Esophagus (tissue), 2 donors: ENCODE results near the gene CCDC61. TPM values are rescaled to one million over a fixed set of nuclear protein-coding genes. Genes with fewer than 3 reads are reported as not detected.

Experiments
- H3K27ac ChIP-seq, 2 donors: one replicate each; pipeline ENCODE4 v1.5.1; 2013; ENCODE audit warnings: low read depth in 2 of 2, mild to moderate bottlenecking in 2 of 2, inconsistent platforms in 1 of 2, low read length in 1 of 2, moderate library complexity in 1 of 2
- H3K27me3 ChIP-seq, 2 donors: one replicate each; pipeline ENCODE4 v1.6.1; 2013; ENCODE audit warnings: low read length in 2 of 2, control low read depth in 1 of 2, mild to moderate bottlenecking in 1 of 2; ENCODE audit not compliant: insufficient read depth in 2 of 2, control insufficient read depth in 1 of 2
- H3K36me3 ChIP-seq, 2 donors: one replicate each; pipeline ENCODE4 v1.6.1; 2013; ENCODE audit warnings: low read length in 1 of 2; ENCODE audit not compliant: control insufficient read depth in 2 of 2, insufficient read depth in 2 of 2
- H3K4me1 ChIP-seq, 2 donors: one replicate each; pipeline ENCODE4 v1.6.1; 2013; ENCODE audit warnings: low read length in 1 of 2; ENCODE audit not compliant: control insufficient read depth in 2 of 2, insufficient read depth in 2 of 2
- H3K4me3 ChIP-seq, 2 donors: one replicate each; pipeline ENCODE4 v1.5.1; 2013; ENCODE audit warnings: low read length in 2 of 2, mild to moderate bottlenecking in 2 of 2, low read depth in 1 of 2, moderate library complexity in 1 of 2
- H3K9me3 ChIP-seq, 2 donors: one replicate each; pipeline ENCODE4 v1.6.1; 2013; ENCODE audit warnings: mild to moderate bottlenecking in 2 of 2, low read depth in 1 of 2, low read length in 1 of 2, moderate library complexity in 1 of 2; ENCODE audit not compliant: control insufficient read depth in 2 of 2, insufficient read depth in 1 of 2
- WGBS, 2 donors: extraction: QIAGEN DNeasy Blood & Tissue Kit; methylation state at CpG; one replicate each; pipeline ENCODE4 v1.1.7; 2013; 5-methylcytosine and 5-hydroxymethylcytosine counted together
- polyA plus RNA-seq, 2 donors: library from polyadenylated mRNA; stranded (reverse); fragments of 200-250 nt; gene quantifications; one replicate each; pipeline ENCODE4 v1.2.3, GENCODE V29; 2013
- donor health status: healthy with polysubstance abuse.
- donor health status: Bipolar disorder and iron deficiency.

The CCDC61 gene, protein sequence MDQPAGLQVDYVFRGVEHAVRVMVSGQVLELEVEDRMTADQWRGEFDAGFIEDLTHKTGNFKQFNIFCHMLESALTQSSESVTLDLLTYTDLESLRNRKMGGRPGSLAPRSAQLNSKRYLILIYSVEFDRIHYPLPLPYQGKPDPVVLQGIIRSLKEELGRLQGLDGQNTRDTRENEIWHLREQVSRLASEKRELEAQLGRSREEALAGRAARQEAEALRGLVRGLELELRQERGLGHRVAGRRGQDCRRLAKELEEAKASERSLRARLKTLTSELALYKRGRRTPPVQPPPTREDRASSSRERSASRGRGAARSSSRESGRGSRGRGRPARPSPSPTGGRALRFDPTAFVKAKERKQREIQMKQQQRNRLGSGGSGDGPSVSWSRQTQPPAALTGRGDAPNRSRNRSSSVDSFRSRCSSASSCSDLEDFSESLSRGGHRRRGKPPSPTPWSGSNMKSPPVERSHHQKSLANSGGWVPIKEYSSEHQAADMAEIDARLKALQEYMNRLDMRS
- 10 to 100 TPM in 1 of 2 donors, 1 to 10 TPM in 1; 8.1 to 12.3 TPM for polyA plus RNA-seq

DNA sequence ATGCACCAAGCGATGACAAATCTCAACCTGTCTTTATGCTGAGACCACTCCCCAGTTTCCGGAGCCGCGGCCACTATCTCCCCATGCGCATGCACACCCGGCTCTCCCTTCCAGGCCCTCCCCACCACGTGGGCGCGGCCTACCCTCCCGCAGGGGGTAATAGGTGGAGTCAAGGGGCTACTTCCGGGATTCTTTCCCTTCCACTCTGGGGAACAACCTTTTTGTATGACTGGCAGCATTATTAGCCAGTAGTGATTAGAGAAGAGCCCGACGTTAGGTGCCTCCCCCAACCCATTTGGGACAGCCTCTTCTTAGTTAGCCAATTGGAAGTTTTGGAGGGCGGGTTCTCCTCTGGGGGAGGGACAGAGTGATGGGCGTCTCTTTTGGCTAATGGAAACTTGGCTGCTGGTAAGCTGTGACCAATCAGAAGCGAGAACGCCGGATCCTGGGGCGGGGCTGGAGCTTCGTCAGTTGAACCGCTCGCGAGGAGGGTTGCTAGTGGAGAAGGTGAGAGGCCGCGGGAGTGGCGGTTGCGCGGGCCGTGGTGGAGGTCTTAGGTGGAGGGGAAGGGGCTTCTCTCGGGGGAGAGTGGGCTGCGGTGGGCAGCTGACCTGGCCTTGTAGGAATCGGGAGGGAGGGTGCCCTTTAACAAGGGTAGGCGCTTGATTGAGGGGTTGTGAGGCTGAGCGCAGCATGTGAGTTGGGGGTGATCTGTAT is at the start of gene CCDC61:
TSS of gene CCDC61 (plus strand) at position 470 of the 717 bp plus-strand sequence. CDS start 7,552 bp downstream, outside the sequence.
- Histone ChIP-seq H3K36me3 (peaks cover 0 to 5% of the 10 kb centered on the region in 2 donors), H3K27me3 (no peaks in the 10 kb centered on the region), H3K27ac (peak within 1 kb of the TSS; percentile 42 to 83), H3K4me1 (peaks cover 0 to 3% of the 10 kb centered on the region in 2 donors), H3K4me3 (peak within 1 kb of the TSS; percentile 77 to 83), H3K9me3 (no peaks in the 10 kb centered on the region)
- 0 to 1% methylated on average over 34 of the region's 34 CpGs for WGBS, 2 donors

DNA sequence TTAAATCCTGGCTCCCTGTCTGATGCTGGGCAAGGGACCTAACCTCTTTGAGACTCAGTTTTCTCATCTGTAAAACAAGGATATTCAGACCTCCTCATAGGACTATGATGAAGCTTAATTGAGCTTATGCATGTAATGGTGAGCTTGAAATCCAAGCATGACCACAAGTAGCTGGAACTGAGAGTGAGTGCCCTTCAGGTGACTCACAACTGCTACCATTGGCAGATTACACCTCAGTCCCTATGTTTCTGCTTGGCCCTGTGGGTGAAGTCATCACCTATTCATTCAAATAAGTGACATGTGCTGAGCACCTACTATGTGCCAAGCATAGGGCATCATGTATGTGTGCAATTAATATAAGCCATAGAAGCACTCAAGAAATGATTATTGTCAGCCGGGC is 47.3 kb upstream of the CCDC61 start:
- H3K27me3 ChIP-seq, result no peaks in the 10 kb centered on the region
- H3K4me3 ChIP-seq, result no peak overlapping the region
- H3K4me1 ChIP-seq, result peaks cover 0 to 4% of the 10 kb centered on the region in 2 donors
- H3K36me3 ChIP-seq, result no peaks in the 10 kb centered on the region
- peaks cover 0 to 5% of the 10 kb centered on the region in 2 donors for H3K9me3 ChIP-seq
- H3K27ac ChIP-seq, result no peak overlapping the region
- 95 to 97% methylated on average over 1 of the region's 1 CpG for WGBS, 2 donors

DNA sequence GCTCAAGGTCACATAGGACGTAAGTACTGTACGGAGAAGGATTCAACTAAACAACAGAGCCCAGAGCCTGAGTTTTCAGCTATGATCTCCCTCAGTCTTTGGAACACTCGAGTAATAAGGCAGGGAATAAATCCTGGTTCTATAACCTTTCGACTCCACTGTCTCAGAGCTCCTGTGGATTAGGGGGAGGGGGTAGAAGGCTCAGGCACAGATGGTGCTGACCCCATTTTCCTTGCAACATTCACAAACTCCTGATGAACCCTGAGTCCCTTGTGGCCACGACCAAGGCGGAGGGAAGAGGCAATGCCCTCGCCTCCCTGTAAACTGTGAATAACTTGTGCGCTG is 43.0 kb upstream of the CCDC61 start:
- Histone ChIP-seq H3K4me3 (no peak overlapping the region), H3K27me3 (no peaks in the 10 kb centered on the region), H3K36me3 (no peaks in the 10 kb centered on the region), H3K27ac (no peak overlapping the region), H3K9me3 (peaks cover 4 to 6% of the 10 kb centered on the region in 2 donors), H3K4me1 (peaks cover 0 to 7% of the 10 kb centered on the region in 2 donors)
- 40 to 45% methylated on average over 8 of the region's 8 CpGs for WGBS, 2 donors

DNA sequence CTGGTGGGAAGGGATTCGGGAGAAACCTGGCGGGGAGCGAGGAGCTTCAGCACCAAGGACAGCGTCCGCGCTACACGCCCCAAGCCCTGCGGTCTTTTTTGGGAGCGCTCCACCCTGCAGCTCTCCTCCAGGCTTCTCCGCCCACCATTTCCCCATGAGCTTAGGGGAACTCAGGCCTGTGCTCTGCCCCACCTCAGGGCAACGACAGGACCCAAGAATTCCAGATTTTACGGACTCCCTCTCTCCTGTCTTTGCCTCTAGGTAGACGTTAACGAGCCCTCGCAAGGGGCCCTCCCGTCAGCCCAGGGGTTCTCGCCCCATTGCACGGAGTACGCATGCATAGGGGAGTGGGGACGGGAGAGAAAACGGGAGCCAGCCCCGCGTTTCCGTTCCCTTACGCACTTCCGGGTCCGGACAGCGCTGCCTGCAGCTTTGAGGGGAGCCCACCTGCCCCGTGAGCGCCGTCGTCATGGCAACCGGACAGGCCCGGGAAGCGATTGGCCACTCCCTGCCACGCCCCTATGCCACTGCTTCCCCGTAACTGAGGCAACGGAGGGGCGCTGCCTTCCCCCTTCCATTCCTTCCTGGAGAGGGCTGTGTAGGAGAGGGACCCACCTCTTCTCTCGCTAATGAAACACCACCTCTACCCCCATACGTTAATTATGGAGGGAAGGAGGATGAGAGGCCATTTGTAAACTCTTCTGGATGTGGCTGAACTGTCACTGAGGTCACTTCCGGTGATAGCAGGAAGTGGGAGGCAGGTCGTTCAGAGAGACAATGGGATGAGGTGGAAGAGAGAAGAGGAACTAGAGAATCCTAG is 42.4 kb upstream of the CCDC61 start:
- Histone ChIP-seq H3K9me3 (peaks cover 4 to 6% of the 10 kb centered on the region in 2 donors), H3K27ac (no peak overlapping the region), H3K4me3 (peak overlapping the region in 1 of 2 donors; percentile 4), H3K27me3 (no peaks in the 10 kb centered on the region), H3K4me1 (peaks cover 0 to 7% of the 10 kb centered on the region in 2 donors), H3K36me3 (no peaks in the 10 kb centered on the region)
- 11 to 14% methylated on average over 40 to 43 of the region's 43 CpGs for WGBS, 2 donors

DNA sequence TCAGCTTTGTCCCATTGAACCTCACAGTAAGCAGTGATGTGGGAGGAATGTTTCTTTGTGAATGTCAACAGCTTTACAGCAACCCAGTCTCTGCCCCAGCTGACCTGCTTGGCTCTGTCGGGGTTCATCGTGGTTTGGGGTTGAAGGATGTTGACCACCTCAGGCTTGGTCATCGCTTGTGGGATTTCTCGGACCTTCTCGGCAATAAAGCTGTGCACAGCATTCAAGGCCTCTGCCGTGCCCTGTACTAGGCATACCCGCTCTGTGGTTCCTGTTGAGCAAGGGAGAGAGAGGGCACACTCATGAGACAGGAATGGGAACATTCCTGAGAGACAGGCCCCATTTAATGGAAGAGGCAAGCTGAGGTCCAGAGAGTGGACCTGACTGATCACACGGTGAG is 41.6 kb upstream of the CCDC61 start:
- peaks cover 0 to 11% of the 10 kb centered on the region in 2 donors for H3K4me1 ChIP-seq
- no peak overlapping the region for H3K27ac ChIP-seq
- H3K36me3 ChIP-seq, result no peaks in the 10 kb centered on the region
- no peak overlapping the region for H3K4me3 ChIP-seq
- H3K9me3 ChIP-seq, result peaks cover 4 to 10% of the 10 kb centered on the region in 2 donors
- WGBS, 2 donors, result 89 to 98% methylated on average over 8 of the region's 8 CpGs
- no peaks in the 10 kb centered on the region for H3K27me3 ChIP-seq

DNA sequence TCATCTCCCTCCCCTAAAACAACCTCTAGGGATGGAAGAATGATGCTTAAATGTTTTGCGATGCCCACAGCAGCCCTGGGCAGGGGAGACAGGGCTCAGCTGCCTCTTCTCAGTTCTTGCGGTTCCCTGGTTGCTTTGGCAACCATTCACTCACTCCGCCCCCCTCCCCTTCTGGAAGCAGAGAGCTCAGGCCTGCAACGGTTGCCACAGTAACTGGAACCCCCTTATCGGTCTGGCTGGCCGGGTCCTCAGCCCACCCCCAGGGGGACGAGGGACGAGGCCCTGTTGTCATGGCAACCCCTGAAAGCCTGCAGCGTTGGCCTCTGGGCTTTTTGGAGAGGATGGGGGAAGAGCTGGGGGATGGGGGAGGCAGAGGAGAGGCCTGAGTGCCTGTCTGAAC is 41.1 kb upstream of the CCDC61 start:
- Histone ChIP-seq H3K4me1 (peaks cover 0 to 11% of the 10 kb centered on the region in 2 donors), H3K27ac (no peak overlapping the region), H3K36me3 (no peaks in the 10 kb centered on the region), H3K27me3 (no peaks in the 10 kb centered on the region), H3K9me3 (peaks cover 4 to 10% of the 10 kb centered on the region in 2 donors), H3K4me3 (no peak overlapping the region)
- WGBS, 2 donors, result 13 to 20% methylated on average over 9 of the region's 9 CpGs

DNA sequence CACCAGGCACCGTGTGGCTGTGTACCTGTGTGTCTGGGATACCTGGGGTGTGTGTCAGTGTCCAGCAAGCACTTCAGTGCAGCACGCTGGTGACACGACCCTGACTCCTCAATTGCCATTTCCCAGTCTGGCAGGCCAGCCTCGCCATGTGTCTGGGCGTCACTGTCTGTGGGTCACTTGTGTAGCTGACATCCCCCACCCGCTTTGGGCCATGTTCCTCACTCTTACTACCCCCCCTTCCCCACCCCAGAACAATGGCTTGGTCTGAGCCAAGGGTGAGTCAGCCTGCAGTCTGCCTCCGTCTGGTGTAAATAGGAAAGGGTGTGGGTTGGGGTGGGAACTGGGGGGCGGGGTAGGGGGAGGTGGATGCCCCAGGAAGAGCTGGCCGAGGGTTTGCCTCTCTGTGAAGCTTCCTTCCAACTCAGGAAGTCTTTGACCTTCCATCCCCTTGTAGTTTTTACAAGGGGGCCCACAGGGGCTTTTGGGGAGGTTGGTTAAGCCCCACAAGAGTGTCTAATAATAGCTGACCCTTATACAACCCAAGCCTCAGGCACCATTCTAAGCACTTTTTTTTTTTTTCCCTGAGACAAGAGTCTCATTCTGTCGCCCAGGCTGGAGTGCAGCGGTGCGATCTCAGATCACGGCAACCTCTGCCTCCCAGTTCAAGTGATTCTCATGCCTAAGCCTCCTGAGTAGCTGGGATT is 39.2 kb upstream of the CCDC61 start:
- Histone ChIP-seq H3K27me3 (no peaks in the 10 kb centered on the region), H3K4me1 (peaks cover 0 to 11% of the 10 kb centered on the region in 2 donors), H3K9me3 (peaks cover 4 to 10% of the 10 kb centered on the region in 2 donors), H3K4me3 (no peak overlapping the region), H3K27ac (no peak overlapping the region), H3K36me3 (no peaks in the 10 kb centered on the region)
- WGBS, 2 donors, result 43% methylated on average over 13 of the region's 13 CpGs

DNA sequence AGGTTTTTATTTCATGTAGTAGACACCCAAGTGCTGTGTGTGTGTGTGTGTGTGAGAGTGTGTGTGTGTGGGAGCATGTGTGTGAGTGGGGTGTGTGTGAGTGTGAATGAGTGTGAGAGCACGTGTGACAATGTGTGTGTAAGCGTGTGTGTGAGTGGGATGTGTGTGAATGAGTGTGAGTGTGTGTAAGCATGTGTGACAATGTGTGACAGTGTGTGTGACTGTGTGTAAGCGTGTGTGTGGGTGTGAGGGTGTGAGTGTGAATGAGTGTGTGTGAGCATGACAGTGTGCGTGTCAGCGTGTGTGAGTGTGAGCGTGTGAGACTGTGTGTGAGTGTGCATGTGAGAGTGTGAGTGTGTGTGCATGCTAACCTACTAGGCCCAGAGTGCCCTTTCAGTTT is 36.9 kb upstream of the CCDC61 start:
- no peaks in the 10 kb centered on the region for H3K27me3 ChIP-seq
- no peak overlapping the region for H3K27ac ChIP-seq

More for the DNA sequence above, 36.9 kb upstream of the CCDC61 start:
- Histone ChIP-seq H3K4me3 (no peak overlapping the region), H3K4me1 (peaks cover 0 to 4% of the 10 kb centered on the region in 2 donors), H3K9me3 (peaks cover 3 to 4% of the 10 kb centered on the region in 2 donors), H3K36me3 (no peaks in the 10 kb centered on the region)
- 90 to 92% methylated on average over 6 of the region's 6 CpGs for WGBS, 2 donors
